NOMO-1 treated with DMSO at 0.1 percent for 48 hours (cell line): Measurements from ENCODE around the gene NPTN.
"Not testable (repeated sequence)": the region's sequence is repeated elsewhere in the genome, so short reads cannot be mapped to it uniquely, and the experiment has no call there.

ENCODE experiments used
- DNase-seq: peaks from one replicate; lab custom pipeline; 2025; ENCODE audit not compliant: unreplicated experiment; lab: John Stamatoyannopoulos, UW

Gene NPTN

DNA sequence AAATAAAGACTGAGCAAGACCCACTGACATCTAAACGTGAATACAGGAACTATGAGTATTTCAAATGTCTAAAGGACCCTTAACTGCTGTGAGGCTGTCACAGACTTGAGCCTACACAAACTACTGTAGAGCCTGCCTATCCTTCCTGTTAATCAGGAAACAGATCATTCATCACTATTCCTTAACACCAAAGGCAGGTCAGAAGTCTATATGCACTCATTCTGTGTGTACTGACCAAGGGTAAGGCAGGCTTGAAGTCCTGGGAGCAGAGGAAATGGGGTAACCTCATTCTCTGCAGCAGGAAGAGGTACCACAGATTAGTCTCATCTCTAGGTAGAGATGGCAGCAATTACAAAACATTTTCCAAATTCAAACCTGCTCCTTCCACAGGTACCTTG, 30.7 kb downstream of the NPTN start:
- DNase-seq = peak; percentile 28

DNA sequence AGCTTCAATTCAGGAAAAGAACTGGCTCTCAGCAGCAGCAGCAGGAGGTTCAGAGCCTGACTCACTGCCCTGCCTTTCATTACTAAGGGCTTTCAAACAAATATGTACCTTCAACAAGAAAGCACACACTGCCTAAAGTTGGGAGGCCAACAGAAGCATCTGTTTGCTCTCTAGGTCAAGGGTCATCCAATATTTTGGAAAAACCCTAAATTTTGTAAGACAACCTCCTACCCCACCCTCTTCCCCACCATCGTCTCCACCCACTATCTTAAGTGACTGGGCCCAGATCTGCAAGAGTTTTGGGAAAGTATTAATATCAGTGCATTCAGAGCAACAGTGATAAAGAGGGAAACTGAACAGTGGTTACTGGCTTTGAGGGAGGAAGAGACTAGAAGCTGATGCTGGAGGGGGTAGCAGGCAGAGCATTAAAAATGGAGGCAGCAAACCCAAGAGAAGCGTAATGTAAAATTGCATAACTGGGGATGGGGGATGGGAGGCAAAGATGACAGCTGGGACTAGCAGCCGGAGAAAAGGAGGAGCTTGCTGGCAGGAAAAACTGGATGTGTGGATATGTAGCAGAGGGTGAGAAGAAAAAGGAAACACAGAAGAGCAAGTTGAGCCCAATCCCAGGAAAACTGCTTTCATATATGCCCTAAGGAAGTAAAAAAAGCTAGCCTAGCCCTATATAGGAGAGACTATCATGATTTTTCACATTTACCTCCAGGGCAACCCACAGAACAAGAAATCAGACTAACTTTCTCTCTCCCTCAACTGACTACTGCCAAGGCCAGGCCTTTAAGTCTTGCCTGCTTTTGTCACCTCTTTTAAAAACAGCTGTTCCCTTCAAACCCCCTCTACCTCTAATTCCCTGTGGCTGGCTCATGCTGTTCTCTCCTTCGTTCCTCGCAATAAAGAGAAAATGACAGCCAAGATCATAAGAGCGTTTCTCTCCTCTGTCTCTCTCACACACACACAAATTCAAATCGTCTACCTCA, 31.4 kb downstream of the NPTN start:
- DNase-seq = peak; percentile 41

DNA sequence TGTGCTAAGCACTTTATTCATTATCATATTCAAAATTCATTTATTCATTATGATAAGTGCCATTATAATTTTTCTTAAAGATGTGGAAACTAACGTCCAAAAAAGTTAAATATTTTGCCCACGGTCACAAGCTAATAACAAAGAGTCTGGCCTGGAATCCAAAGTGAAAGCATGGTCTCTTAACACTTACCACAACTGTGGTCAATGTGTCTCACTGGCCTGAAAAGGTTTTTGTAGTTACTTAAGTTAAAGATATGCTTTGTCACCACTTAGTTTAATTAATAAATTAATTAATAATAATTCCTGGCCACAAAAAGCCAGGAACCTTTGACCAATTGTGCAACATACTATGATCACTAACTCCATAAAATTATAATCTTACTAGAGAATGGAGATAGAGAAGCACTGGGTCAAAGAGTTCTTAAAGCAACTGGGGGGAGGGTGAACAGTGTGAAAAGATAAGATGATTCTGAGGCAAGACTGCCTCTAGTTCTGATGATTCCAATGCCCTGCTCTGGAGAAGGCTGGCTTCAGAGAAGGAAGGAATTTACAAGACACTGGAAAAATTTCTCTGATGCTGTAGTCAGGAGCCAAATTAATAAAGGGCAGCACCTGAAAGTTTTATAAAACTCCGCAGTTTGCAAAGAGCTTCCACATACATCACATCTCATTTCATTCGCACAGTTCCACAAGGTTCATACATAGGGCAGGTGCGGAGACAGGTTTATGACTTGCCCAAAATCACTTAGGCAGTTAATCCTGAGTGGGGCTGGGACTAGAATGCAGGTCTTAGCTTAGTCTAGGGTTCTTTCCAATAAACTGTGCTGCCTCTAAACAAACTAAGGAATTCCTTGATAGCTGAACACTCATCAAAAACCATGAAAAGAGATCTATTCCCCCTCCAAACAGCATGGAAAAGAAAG, 32.5 kb downstream of the NPTN start:
- DNase-seq = no peak

DNA sequence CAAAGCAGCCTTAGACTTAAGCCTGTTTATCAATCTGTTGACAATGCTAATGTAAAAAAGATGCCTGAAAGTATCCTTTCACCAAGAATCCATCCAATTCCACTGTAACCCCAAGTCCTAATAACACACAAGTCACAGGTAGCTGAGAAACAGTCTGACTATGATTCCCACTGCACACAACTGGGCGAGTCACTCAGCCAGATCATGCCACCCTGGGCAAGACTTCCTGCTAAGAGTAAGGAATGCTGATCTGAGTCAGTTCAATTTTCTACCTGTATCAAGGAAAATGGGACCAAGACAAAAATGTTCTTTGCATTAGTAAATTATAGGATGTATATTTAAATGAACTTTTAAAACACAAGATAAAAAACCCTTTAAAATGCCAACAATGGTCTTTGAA, 33.3 kb downstream of the NPTN start:
- no peak for DNase-seq

DNA sequence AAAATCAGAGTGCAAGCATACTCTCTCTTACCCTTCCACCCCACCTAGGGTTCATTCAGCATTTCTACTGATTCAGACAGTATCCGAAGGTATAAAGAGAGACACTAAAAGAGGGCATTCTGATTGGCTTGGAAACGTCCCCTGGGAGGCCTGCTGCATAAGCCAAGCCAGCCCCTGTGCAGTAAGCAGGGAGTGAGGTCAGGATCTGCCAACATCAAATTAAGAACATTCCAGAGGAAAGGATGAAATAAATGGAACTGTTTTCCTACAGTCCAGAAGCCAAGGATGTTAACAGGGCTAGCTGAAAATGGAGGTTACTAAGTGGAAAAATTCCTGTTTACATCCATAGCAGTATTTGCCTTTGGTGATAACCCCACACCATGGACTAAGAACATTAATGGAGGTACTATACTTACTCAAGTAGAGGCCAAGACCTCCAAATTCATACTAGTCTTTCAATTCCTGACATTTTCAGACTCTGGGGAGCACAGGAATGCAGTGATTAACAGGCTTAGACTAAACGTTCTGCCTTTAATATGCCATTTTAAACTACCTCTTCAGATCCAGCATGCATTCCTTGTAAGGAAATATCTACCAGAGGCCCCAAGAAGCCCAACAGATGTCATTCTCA, 34.5 kb downstream of the NPTN start:
- no peak for DNase-seq

GRCh38 chr15:73597036-73597638, 36.1 kb downstream of the NPTN start:
- DNase-seq = no peak

DNA sequence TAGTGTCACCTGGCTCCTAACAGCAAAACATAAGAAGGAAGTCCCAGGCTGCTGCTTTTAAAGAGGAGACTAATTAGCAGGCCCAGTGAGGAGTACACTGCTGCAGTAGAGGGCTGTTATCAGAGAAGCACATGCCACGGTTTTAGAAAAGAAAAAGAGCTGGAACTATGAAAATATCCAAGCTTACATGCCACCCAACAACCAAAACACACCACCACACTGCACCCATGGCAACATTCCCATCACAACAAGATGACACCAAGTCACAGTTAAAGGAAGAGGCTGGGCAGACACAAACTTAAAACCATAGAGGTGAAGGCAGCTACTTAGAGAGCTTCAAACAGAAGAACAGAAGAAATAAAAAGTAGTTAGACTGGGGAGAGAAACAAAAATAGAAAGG, 37.0 kb downstream of the NPTN start:
- DNase-seq = no peak

- DNase-seq = no peak
Observed at GRCh38 chr15:73594109-73594508, 39.1 kb downstream of the NPTN start.

DNA sequence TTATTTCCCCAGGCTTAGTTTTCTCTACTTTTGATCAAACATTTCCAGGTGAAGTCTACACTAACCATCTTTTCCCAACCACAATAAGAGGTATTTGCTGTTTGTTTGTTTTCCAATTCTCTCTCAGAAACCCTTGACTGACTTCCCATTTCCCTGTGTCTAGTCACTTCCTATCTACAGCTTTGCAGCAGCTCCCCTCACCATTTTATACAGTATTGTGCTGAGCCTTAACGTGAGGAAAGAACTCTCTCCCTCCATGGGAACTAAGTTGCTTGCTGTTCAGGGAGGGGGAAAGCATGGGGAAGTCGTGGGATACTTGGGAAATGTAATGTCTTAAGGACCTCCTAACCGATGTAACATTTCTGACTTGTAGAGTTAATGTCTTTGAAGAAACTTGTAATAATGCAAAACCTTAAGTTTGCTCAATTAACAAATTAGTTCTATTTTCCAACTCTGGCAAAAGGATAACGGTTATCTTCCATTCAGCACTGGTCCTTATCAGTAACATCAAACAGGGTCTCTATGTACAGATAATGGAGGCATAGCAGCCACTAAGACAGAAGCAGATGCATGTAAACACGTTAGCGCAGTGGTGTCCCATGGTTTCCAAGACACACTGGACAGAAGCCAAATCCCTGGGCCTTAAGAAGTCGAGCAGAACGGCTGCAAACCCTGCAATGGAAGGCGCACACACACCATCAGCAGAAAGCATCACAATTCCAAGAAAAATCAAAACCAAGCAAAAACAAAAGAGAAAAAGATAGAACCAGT, 39.7 kb downstream of the NPTN start:
- DNase-seq = no peak

- no peak for DNase-seq
Observed at GRCh38 chr15:73590263-73590662, 42.9 kb downstream of the NPTN start.

- DNase-seq = no peak
Observed at GRCh38 chr15:73589766-73590165, 43.4 kb downstream of the NPTN start.

DNA sequence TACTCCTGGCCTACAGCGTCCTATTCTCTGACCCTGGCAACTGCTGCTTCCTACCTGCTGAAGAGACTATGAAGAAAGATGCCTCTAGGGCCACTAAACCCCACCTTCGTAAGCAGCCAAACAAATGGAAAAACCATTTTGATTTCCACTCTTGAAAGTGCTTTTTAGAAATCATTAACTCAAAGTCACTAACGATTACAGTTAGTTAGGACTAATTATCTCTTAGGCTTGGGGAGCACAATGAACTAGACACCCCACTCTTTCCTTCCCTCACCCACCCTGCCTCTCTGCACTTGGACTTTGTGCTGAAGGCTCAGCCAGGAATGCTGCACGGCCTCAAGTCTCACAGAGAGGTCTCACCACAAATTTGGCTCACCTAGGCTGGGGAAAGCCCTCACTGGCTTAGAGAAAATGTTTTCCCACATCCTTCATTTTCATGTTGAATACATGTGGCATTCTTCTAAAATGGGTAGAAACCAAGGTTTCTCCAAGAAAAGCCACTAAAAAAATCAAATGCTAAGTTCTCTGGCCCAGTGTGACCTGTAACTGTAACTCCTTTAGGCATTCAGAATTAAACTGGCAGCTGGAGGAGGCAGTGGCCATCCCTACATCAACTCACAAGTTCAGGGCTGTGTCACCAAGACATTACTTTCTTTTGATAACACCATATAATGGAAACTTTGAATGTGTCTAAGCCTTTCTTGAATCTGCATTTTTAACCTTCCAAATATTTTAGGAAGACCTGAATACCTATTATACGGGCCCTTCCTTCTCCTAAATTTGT, 47.1 kb downstream of the NPTN start:
- no peak for DNase-seq

DNA sequence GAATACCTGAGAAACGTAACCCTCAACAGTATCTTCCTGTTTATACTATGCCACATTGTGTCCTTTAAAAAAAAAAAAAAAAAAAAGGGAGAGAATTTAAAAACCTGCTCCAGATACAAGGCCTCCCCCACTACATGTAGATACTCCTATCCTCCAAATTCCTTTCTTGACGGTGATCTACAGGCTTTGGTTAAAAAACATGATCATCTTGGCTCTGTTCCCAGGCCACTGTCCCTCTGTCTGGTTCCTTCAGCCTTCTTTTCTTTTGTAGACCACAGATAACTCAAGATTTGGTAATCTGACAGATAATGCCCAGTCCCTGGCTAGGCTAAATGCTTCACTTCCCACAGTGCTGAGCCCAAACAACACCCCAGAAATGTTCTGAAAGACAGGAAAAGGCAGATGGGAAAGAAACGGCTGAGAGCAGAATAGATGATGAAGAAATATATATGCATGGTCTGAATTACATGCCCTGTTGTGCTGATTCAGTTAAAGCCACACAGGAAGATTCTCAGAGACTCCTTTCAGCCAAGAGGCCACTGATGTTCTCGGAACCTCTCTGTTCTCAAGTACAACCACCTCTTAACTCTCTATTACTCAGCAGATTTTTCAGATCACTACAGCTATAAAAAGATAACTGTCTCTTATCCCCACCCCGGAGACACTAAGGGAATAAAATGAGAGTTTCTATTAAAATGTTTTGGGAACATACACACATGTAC, 48.3 kb downstream of the NPTN start:
- DNase-seq = no peak

DNA sequence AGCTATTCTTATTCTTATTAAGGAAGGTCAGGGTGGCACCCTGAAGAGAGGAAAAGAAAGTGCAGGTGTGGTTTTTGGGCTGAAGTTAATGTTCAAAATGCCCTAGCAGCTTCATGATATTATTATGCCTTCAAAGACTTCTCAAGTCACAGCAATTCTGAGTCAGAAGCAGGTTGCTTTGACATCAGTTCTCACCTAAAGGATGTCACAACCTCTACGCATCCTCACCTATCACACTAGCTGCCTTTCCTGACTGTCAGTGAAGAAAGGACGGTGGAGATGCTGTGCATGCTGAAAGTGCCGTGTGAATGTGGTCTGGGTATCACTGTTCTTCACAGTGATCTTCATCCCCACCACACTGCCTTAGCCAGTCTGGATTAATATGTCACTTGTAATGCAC, 49.6 kb downstream of the NPTN start:
- no peak for DNase-seq

- DNase-seq = no peak
Observed at GRCh38 chr15:73582851-73583379, 50.3 kb downstream of the NPTN start.

GRCh38 chr15:73578026-73578425, 55.2 kb downstream of the NPTN start:
- DNase-seq = no peak

GRCh38 chr15:73577593-73577992, 55.6 kb downstream of the NPTN start:
- not testable (repeated sequence) for DNase-seq

DNA sequence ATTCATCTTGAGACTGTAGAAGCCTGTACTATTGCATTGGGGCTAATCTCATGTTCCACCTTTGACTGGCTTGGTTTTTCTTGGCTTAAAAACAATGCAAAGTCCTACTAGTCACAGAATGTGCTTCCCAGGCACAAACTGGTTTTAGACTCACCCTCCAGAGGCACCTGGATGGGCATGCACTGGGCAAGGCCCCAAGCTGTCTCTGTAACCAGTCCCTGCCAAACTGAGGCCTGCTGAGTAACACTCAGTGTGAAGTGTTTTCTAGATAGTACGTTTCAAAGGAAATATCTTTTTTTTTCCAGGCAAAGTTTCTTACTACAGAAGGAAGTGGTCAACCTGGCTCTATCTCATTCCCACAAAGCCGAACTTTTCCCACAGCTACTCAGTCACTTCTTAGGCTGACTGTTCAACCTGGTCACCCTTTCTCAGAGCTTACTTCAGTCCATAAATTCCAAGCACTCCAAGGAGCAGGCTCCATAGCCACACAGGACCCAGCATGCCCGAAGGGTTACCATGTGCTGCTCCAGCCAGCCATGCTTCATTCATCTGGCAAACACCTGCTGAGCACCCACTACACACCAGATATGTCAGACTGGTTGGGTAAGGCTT, 57.4 kb downstream of the NPTN start:
- no peak for DNase-seq
